ENCODE results near the gene TMEM191B. TPM values are rescaled to one million over a fixed set of nuclear protein-coding genes. Genes with fewer than 3 reads are reported as not detected.

Gene TMEM191B
- total and polyA plus RNA-seq, 2 experiments from 2014 or later: 1.0 TPM; not detected in 1

Other genes starting within 250 kb of the TMEM191B start
- gene GGTLC3, start 9.6 kb upstream of the TMEM191B start, total RNA-seq (2014; rRNA removed; shearing (Covaris generic)): not detected in 2 replicates
- not detected in 2 replicates for gene GGTLC3, start 9.6 kb upstream of the TMEM191B start, polyA plus RNA-seq (2016; fragmentation: Nextera tagmentation; extraction: Ambion mirVana)
- 0.51 and 0.76 TPM in 2 replicates for gene RIMBP3, start 84.1 kb downstream of the TMEM191B start, total RNA-seq (2014; rRNA removed; shearing (Covaris generic))
- 0.32 and 0.44 TPM in 2 replicates for gene RIMBP3, start 84.1 kb downstream of the TMEM191B start, polyA plus RNA-seq (2016; fragmentation: Nextera tagmentation; extraction: Ambion mirVana)

Measured in GM23248 (cell line).